T follicular helper cell (primary cell): ENCODE measurements around the gene TM9SF1.

Experiments used
- DNase-seq: peaks from one replicate; pipeline ENCODE4 v3.0.0-alpha.2; 2020; ENCODE audit warnings: low read depth

The TM9SF1 gene

DNA sequence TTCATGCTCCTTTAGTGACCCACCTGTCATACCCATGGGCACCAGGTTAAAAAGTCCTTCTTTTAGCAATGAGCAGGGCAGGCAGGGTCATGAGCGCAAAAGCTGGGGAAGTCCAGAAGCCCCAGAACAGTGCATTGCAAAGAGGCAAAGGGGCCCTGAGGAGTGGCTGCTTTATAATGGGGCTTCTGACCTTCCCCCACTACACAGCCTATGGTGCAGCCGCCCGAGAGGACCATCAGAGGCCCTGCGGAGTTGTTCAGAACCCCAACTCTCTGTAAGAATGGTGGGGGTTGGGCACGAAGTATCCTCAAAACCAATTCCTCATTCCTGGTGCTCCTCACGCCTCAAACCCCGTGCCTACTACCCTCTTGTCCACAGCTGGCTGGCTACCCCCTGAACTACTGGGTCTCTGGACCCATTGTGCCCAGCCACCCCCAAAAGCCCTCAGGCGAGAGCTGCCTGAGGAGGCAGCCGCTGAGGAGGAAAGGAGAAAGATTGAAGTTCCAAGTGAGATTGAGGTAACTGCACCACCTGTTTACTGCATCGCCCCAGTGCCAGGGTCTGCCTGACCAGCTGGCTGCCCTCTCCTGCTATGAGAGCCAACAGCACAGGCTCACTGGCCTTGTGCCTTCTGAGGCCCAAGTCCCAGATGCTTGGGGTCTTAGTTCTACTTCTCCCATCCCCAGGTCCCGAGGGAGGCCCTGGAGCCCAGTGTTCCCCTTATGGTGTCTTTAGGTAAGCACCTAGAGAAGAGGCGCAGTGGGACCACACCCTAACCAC, 16.7 kb downstream of the TM9SF1 start:
- DNase-seq, result no peak

DNA sequence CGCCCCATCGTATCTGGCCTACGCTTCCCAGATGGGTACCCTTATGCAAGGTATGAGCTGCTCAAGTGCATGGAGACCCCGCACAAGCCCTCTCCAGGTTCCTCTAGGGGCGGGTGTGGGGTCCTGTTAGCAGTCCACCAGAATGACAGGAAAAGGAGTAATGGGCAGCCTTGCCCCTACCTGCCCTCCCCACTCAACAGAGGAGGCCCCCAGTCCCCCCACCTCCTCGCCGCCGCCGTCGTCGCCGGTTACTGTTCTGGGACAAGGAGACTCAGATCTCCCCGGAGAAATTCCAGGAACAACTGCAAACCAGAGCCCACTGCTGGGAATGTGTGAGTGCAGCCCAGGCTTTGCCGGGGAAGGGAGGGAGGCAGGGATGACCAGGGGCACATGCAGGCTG, 17.4 kb downstream of the TM9SF1 start:
- DNase-seq, result no peak

DNA sequence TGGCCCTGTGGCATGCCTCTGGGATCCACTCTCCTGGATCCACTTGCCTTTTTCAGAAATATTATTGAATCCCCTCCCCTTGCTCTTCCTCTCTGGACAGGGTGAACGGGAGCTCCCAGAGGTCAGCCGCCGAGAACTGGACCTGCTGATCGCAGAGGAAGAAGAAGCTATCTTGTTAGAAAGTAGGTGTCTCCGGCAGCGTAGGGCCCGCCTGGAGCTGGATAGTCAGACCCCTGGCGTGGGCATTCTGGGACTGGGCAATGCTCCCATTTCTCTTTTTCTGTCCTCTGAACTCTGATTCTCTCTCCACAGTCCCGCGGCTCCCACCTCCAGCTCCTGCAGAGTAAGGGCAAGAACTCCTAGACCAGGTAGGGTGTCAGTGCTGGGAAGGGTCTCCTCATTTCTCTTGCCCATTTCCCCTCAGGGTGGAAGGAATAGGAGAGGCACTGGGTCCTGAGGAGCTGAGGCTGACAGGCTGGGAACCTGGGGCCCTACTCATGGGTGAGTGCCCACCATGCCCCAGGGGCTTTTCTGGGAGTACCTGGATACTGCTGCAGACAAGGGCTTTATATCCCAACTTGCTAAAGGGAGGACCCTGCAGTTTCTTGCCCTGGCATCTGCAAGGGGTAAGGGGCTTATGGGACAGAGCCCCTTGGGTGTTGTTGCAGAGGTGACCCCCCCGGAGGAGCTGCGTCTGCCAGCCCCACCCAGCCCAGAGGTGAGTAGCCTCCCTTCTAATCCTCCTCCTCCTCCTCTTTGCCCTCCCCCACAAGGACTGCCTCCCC, 18.0 kb downstream of the TM9SF1 start:
- DNase-seq, result no peak

DNA sequence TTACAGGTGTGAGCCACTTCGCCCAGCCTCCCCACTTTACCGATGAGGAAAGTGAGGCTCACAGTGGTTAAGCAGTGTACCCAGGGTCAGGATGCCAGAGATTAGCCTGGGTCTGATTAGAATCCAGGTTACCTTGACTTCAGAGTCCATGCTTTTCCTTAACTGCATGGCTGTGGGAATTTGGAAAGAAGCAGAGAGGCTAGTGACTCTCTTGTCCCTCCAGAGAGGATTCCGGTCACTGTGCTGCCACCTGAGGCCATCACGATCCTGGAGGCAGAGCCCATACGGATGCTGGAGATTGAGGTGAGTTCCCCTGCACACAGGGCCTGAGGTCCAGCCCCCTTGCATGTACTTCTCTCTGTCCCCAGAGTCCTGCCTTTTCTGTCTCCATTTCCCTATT, 18.6 kb downstream of the TM9SF1 start:
- no peak for DNase-seq

DNA sequence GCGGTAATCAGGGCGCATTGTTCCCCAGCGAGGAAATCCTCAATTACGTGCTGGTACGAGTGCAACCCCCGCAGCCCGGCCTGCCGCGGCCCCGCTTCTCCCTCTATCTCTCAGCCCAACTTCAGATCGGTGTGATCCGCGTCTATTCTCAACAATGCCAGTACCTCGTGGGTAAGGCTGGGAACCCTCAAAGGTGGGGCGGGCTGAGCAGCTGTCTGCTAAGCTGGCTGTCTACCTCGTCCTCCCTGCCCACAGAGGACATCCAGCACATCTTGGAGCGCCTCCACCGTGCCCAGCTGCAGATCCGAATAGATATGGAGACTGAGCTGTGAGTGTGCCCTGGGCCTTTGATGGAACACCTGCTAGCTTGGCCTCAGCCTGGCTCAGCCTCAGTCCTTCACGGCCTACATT, 22.4 kb downstream of the TM9SF1 start:
- DNase-seq, result no peak

DNA sequence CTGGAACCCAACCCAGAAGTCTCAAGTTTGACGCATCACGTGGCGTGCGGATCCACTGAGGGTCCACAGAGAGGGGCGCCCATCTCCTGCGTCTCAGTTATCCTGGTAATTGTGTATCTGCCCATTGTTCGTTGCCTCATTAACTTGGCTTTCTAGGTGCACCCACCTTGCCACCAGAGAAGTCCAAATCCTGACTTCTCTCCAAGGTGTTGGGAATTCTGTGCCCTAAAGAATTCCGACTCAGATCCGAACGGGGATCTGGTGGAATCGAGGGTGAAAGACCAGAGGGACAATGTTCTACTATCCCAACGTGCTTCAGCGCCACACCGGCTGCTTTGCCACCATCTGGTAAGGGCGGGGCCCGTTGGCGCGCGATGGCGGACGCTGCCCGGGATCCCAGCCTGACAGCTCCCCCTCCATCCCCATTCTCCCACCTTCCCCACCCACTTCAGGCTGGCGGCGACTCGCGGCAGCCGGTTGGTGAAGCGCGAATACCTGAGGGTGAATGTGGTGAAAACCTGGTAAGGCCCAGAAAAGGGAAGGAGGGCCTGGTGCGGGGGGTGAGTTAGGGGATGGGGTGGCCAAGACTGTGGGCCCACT, 22.9 kb downstream of the TM9SF1 start:
- no peak for DNase-seq

DNA sequence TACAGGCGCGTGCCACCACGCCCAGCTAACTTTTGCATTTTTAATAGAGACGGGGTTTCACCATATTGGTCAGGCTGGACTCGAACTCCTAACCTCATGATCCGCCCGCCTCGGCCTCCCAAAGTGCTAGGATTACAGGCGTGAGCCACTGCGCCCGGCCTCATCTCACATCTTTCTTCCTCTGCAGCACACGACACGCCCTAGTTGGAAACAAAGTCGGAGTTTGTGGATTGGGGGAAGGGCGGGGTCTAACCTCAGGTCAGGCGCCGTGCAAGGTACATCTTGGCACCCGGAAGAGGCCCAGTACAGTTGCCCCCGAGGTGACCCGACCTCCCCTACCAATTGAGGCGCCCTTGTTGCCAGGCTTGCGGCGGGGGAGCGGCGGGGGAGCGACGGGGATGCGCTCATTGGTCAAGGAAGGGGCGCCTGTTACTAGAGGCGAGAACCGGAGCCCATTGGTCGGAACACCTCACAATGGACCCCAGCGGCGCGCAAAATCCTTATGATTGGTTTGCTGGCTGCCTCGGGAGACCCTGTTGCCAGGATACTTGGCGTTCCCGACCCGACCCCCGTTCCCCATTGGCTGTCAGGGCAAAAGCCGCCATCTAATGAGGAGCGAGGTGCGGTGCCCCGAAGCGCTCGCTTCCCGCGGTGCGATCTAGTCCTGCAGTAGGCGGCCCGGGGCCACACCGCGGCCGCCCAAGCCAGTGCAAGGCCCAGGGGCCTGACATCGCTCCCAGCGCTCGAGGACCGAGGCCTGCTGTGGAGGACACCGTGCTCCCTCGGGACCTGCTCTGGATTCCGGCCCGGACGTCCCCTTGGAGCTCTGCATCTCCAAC, 23.6 kb downstream of the TM9SF1 start, which contains the start of gene REC8:
TSS of gene REC8 (plus strand) at position 659 of the 839 bp plus-strand sequence. CDS start 473 bp downstream, outside the sequence.
- peak; percentile 64 for DNase-seq

DNA sequence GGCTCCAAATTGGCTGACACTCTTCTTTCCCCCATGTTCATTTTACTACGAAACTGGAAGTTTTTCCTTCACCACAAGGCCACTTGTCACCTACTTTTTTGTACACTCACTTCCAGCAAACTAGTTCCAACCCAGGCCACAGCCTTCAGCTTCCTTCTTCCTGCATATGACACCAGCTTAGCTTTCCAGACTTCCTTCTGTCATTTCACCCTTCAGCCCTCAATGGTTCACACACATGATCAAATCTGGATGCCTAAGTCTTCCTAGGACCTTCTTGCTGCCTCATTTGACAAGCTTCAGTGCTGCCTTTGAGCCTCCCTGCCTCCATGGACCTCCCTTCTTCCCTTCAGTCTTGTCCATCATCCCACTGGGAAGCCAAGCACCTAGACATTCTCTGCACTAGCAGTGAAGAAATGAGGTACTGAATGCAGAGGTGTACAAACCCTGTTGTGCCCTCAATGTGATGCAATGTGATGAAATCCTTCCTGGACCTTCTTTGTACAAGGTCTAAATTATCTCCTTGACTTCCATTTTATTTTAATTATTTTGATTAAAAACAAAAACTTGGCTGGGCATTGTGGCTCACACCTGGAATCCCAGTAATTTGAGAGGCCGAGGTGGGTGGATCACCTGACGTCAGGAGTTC, 27.6 kb downstream of the TM9SF1 start:
- DNase-seq, result no peak

DNA sequence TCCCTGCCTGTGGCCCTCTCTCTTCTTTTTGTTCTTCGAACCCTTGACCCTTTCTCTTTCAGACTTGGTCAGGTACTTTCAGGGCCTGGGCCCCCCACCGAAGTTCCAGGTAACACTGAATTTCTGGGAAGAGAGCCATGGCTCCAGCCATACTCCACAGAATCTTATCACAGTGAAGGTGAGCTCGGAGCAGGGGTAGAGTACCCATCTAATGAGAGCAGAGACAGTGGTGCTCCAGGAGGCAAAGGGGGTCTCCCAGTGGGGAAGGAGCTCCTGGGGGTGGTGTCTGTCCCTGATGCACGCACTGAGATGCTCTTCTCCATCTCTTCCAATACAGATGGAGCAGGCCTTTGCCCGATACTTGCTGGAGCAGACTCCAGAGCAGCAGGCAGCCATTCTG, 29.5 kb downstream of the TM9SF1 start:
- no peak for DNase-seq

DNA sequence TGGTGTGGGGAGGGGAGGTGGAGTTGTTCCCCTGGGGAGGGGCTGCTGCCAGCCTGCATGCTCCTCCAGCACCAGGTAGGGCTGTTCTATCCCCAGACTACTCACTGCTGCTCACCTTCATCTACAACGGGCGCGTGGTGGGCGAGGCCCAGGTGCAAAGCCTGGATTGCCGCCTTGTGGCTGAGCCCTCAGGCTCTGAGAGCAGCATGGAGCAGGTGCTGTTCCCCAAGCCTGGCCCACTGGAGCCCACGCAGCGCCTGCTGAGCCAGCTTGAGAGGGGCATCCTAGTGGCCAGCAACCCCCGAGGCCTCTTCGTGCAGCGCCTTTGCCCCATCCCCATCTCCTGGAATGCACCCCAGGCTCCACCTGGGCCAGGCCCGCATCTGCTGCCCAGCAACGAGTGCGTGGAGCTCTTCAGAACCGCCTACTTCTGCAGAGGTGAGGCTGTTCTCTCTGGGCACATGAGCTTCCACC, 30.7 kb downstream of the TM9SF1 start:
- no peak for DNase-seq

DNA sequence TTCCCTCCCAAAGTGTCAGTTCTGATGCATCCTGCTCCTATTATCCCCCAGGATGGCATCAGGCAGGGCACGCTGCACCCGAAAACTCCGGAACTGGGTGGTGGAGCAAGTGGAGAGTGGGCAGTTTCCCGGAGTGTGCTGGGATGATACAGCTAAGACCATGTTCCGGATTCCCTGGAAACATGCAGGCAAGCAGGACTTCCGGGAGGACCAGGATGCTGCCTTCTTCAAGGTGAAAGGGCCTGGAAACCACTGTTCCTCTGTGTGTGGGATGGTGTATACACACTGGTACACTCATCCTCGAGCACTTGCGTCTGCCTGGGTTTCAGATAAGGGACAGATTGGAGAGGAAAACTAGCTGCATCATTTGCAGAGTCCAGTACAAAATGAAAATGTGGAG, 33.1 kb downstream of the TM9SF1 start:
- DNase-seq, result no peak

DNA sequence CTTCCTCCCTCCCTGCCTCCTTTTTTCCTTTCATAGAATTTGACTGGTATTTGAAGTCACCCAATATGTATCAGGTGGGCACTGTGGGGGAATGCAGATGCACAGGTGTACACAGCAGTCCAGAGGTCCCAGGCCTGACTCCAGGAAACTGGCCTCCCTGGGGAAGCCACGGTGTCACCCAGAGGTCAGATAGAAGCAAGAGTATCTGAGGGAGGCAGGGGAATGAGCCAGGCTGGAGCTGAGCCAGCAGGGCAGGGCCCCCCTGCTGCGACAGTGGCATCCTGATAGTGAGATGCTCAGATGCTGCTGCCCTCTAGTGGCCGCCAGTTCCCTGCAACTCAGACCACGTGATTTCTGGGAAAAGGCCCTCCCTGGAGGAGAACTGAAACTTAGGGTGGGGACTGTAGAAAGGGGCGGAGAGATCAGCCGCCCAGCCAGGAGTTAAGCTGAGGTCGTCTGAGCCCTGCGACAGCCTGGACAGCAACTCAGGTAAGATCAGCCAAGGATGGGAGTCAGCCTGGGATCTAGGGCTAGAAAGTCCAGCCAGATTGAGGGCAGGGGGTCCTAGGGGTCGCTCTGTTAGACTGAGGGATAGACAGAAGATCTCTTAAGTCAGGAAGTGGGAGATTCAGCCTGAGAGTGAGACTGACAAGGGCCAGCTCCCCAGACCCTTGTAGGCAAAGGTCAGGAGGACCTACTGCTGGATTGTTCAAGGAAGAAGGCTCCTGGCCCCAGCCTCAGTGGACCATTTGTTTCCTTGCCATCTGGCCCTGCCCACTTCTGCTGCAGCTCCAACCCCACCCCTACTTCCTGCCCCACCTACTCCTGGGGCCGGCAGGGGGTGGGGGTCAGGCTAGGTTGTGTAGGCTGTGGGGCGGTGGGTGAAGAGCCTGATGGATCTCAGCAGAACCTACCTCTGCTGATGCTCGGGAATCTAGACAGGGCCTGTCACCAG, 34.1 kb downstream of the TM9SF1 start, which contains the start of gene IRF9:
TSS of gene IRF9 (plus strand) at position 416 of the 955 bp plus-strand sequence. CDS start 880 bp downstream, outside the sequence.
- DNase-seq, result peak; percentile 96

DNA sequence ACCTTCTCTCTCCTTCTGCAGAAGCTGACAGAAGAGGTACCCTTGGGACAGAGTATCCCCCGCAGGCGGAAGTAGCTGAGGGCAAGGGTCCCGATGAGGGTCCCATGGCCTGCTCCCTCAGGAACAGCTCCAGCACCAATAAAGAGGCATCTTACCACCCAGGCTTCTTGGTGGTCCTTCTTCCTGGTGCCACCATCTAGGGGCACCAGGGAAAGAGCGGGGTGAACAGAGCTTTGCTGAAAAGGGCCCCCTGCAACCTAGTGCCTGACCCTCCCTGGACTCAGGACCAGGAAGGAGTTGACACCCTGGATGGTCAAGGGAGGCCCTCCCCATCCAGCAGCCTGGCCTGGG, 34.8 kb downstream of the TM9SF1 start:
- no peak for DNase-seq

DNA sequence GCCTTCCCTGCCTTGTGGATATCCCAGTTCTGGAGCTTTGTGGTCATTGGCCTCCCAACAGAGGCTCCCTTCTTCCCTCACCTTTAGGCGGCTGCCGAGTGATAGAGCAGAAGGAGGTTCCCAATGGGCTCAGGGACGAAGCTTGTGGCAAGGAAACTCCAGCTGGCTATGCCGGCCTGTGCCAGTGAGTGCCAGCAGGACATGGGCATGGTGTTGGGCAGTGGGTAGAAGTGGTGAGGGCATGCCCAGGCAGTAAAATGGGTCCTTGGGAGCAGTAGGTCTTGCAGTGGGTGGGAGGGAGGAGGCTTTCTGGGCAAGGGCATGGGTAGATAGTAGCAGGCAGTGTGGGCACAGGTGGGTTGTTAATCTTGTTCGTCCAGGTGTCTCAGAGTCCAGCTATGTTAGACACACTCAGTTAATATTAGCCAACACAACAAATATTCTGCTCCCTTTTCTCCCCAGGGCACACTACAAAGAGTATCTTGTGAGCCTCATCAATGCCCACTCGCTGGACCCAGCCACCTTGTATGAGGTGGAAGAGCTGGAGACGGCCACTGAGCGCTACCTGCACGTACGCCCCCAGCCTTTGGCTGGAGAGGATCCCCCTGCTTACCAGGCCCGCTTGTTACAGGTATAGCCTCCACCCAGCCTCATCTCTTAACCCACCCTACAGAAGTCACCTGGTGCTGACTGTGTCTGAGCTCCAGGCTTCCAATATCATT, 35.3 kb downstream of the TM9SF1 start:
- no peak for DNase-seq

DNA sequence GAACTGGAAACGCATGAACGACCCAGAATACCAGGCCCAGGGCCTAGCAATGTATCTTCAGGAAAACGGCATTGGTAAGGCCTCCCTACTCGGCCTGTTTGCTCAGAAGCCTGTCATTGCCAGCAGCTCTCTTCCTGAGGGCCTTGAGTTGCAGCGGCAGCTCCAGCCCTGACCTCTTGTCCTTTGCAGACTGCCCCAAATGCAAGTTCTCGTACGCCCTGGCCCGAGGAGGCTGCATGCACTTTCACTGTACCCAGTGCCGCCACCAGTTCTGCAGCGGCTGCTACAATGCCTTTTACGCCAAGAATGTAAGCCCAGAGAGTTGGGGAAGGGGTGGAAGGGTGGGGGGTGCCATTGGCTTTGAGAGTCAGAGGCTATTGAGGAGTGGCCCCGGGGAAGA, 37.9 kb downstream of the TM9SF1 start:
- no peak for DNase-seq

DNA sequence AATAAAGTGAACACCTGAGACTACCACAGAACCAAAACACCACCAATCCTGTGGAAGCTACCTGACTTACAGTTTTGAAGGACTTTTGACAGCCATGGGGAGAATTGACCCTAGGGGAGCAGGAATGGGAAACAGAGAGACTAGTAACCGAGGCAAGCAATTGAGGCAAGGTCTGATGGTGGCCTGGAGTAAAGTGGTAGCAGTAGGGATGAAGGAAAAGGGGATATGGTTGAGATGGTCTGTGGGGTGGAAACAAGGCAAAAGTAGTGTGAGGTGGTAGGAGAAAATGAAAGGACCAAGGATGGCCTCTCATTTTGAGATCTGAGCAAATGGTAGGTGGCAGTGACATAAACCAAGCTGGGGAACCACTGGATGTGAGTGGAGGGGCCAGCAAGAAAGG, 38.4 kb downstream of the TM9SF1 start:
- no peak for DNase-seq

DNA sequence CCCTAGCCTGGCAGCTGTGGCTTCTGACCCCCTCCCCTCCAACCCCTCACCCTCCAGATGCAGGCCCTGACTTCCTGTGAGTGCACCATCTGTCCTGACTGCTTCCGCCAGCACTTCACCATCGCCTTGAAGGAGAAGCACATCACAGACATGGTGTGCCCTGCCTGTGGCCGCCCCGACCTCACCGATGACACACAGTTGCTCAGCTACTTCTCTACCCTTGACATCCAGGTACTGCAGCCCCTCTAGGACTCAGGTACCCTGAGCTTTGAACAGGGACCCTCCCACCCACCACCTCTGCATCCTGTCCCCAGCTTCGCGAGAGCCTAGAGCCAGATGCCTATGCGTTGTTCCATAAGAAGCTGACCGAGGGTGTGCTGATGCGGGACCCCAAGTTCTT, 40.1 kb downstream of the TM9SF1 start:
- no peak for DNase-seq

DNA sequence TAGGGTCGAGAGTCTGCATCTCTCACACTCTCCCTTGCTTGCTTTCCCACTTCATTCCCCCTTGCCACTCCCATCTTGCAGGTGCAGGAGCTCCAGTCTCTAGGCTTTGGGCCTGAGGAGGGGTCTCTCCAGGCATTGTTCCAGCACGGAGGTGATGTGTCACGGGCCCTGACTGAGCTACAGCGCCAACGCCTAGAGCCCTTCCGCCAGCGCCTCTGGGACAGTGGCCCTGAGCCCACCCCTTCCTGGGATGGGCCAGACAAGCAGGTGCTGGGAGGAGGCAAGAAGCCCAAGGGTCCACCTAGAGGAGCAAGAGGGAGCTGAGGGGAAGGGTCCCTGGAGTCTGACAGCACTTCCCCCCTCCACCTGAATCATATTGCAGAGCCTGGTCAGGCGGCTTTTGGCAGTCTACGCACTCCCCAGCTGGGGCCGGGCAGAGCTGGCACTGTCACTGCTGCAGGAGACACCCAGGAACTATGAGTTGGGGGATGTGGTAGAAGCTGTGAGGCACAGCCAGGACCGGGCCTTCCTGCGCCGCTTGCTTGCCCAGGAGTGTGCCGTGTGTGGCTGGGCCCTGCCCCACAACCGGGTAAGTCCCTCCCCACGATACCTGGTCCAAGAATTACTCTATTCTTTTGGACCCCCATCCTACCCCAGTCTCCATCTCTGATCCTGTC, 43.7 kb downstream of the TM9SF1 start:
- no peak for DNase-seq

DNA sequence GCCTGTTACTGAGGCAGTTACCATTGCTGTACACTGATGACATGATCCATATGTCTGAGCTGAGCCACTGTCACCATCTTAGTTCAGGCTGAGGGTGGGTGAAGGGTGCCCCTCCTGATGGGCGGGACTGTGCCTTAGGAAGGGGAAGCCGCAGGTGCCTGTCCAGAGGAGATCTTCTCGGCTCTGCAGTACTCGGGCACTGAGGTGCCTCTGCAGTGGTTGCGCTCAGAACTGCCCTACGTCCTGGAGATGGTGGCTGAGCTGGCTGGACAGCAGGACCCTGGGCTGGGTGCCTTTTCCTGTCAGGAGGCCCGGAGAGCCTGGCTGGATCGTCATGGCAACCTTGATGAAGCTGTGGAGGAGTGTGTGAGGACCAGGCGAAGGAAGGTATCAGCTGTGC, 44.2 kb downstream of the TM9SF1 start:
- DNase-seq, result no peak
